H9 (cell line): ENCODE results near the gene C4orf51. TPM values are rescaled to one million over a fixed set of nuclear protein-coding genes. Genes with fewer than 3 reads are reported as not detected.

Source experiments
- DNase-seq: peaks from one replicate; pipeline ENCODE4 v3.0.0-alpha.2; 2017
- H2AFZ ChIP-seq: one replicate; pipeline ENCODE4 v1.6.1; 2013; ENCODE audit warnings: mild to moderate bottlenecking, low read length, control low read depth, moderate library complexity
- H2AK5ac ChIP-seq: 2 replicates; pipeline ENCODE4 v1.6.1; 2013; ENCODE audit warnings: low read length, control low read depth, mixed read lengths; ENCODE audit not compliant: insufficient read length
- H2BK120ac ChIP-seq: one replicate; pipeline ENCODE4 v1.6.1; 2013; ENCODE audit warnings: low read depth, mild to moderate bottlenecking, low read length, control low read depth, inconsistent platforms; ENCODE audit not compliant: poor library complexity, severe bottlenecking
- H2BK12ac ChIP-seq: 2 replicates; pipeline ENCODE4 v1.6.1; 2013; ENCODE audit warnings: low read length, control low read depth, mixed read lengths, low read depth; ENCODE audit not compliant: insufficient read length
- H2BK15ac ChIP-seq: 2 replicates; pipeline ENCODE4 v1.6.1; 2013; ENCODE audit warnings: low read depth, low read length, control low read depth
- H2BK20ac ChIP-seq: one replicate; pipeline ENCODE4 v1.6.1; 2013; ENCODE audit warnings: low read depth, mild to moderate bottlenecking, low read length, control low read depth, inconsistent platforms; ENCODE audit not compliant: poor library complexity, severe bottlenecking
- H2BK5ac ChIP-seq: 2 replicates; pipeline ENCODE4 v1.6.1; 2013; ENCODE audit warnings: low read length, control low read depth, mixed read lengths; ENCODE audit not compliant: insufficient read length
- H3K14ac ChIP-seq: 2 replicates; pipeline ENCODE4 v1.6.1; 2013; ENCODE audit warnings: low read length, control low read depth; ENCODE audit not compliant: insufficient read depth
- H3K18ac ChIP-seq: 2 replicates; pipeline ENCODE4 v1.6.1; 2013; ENCODE audit warnings: low read depth, mild to moderate bottlenecking, mixed read lengths, low read length, control low read depth; ENCODE audit not compliant: insufficient read length
- H3K23ac ChIP-seq: 2 replicates; pipeline ENCODE4 v1.6.1; 2013; ENCODE audit warnings: low read length, control low read depth, mixed read lengths, low read depth; ENCODE audit not compliant: insufficient read length
- H3K23me2 ChIP-seq: 2 replicates; pipeline ENCODE4 v1.6.1; 2013; ENCODE audit warnings: low read depth, mild to moderate bottlenecking, mixed read lengths, low read length, control low read depth; ENCODE audit not compliant: insufficient read length, poor library complexity, severe bottlenecking
- H3K27ac ChIP-seq: 2 replicates; pipeline ENCODE4 v1.5.1; 2013; ENCODE audit warnings: low read length, control low read depth, mixed read lengths, low read depth; ENCODE audit not compliant: insufficient read length
- H3K27me3 ChIP-seq: 2 replicates; pipeline ENCODE4 v1.6.1; 2013; ENCODE audit warnings: low read length, control low read depth, inconsistent platforms; ENCODE audit not compliant: insufficient read depth
- H3K4ac ChIP-seq: 2 replicates; pipeline ENCODE4 v1.6.1; 2013; ENCODE audit warnings: low read depth, mild to moderate bottlenecking, control low read depth, inconsistent platforms, low read length, moderate library complexity
- H3K4me1 ChIP-seq: 2 replicates; pipeline ENCODE4 v1.6.1; 2013; ENCODE audit warnings: low read length, control low read depth, inconsistent platforms; ENCODE audit not compliant: insufficient read depth
- H3K4me2 ChIP-seq: 2 replicates; pipeline ENCODE4 v1.6.1; 2013; ENCODE audit warnings: low read length, control low read depth, mixed read lengths; ENCODE audit not compliant: insufficient read length, insufficient read depth
- H3K56ac ChIP-seq: 2 replicates; pipeline ENCODE4 v1.6.1; 2013; ENCODE audit warnings: low read depth, mild to moderate bottlenecking, mixed read lengths, low read length, control low read depth; ENCODE audit not compliant: insufficient read length
- H3K79me1 ChIP-seq: 2 replicates; pipeline ENCODE4 v1.6.1; 2013; ENCODE audit warnings: low read depth, mild to moderate bottlenecking, moderate library complexity, low read length, control low read depth, inconsistent platforms; ENCODE audit not compliant: insufficient read depth, poor library complexity, severe bottlenecking
- H3K79me2 ChIP-seq: 2 replicates; pipeline ENCODE4 v1.6.1; 2013; ENCODE audit warnings: low read length, control low read depth, inconsistent platforms; ENCODE audit not compliant: insufficient read depth
- H3K9ac ChIP-seq: 2 replicates; pipeline ENCODE4 v1.6.1; 2013; ENCODE audit warnings: low read length, control low read depth, mixed read lengths; ENCODE audit not compliant: insufficient read length; ENCODE audit errors: extremely low read depth
- H3K9me3 ChIP-seq: one replicate; pipeline ENCODE4 v1.6.1; 2013; ENCODE audit warnings: low read depth, low read length, inconsistent platforms; ENCODE audit not compliant: control insufficient read depth
- H3T11ph ChIP-seq: one replicate; pipeline ENCODE4 v1.6.1; 2013; ENCODE audit warnings: mild to moderate bottlenecking, low read length, control low read depth, inconsistent platforms
- H4K20me1 ChIP-seq: one replicate; pipeline ENCODE4 v1.6.1; 2013; ENCODE audit not compliant: control insufficient read depth, insufficient read length, insufficient read depth
- H4K5ac ChIP-seq: 2 replicates; pipeline ENCODE4 v1.6.1; 2013; ENCODE audit warnings: low read depth, mild to moderate bottlenecking, mixed read lengths, low read length, control low read depth; ENCODE audit not compliant: insufficient read length
- H4K8ac ChIP-seq: replicated peaks from 2 replicates; pipeline ENCODE4 v1.6.1; 2013; ENCODE audit warnings: low read length, control low read depth, mixed read lengths, low read depth; ENCODE audit not compliant: insufficient read length
- H4K91ac ChIP-seq: 2 replicates; pipeline ENCODE4 v1.6.1; 2013; ENCODE audit warnings: low read depth, mild to moderate bottlenecking, moderate library complexity, mixed read lengths, low read length, control low read depth; ENCODE audit not compliant: insufficient read length
- H3K27ac Mint-ChIP-seq, 3 experiments: 2 replicates in 2 of 3; 3 replicates in 1 of 3; pipeline ENCODE4 v1.8.0; 2020 to 2021; ENCODE audit warnings: mixed read lengths in 3 of 3, mild to moderate bottlenecking in 1 of 3, moderate library complexity in 1 of 3
- H3K27me3 Mint-ChIP-seq: 2 replicates; pipeline ENCODE4 v1.8.0; 2021; ENCODE audit warnings: low read depth, mild to moderate bottlenecking, moderate library complexity, mixed read lengths
- H3K36me3 Mint-ChIP-seq, 3 experiments: 2 replicates in 2 of 3; 3 replicates in 1 of 3; pipeline ENCODE4 v1.8.0; 2020 to 2021; ENCODE audit warnings: low read depth in 3 of 3, mixed read lengths in 3 of 3; ENCODE audit not compliant: insufficient read depth in 1 of 3
- H3K4me1 Mint-ChIP-seq, 2 experiments: 2 replicates each; pipeline ENCODE4 v1.8.0; 2020; ENCODE audit warnings: mixed read lengths in 2 of 2
- H3K4me3 Mint-ChIP-seq, 2 experiments: 2 replicates in 1 of 2; 3 replicates in 1 of 2; pipeline ENCODE4 v1.8.0; 2020 to 2021; ENCODE audit warnings: mild to moderate bottlenecking in 2 of 2, mixed read lengths in 2 of 2, moderate library complexity in 1 of 2
- H3K9me3 Mint-ChIP-seq, 2 experiments: 2 replicates in 1 of 2; 3 replicates in 1 of 2; pipeline ENCODE4 v1.8.0; 2020; ENCODE audit warnings: mild to moderate bottlenecking in 2 of 2, mixed read lengths in 2 of 2, moderate library complexity in 1 of 2
- WGBS: extraction: QIAGEN DNeasy Blood & Tissue Kit; methylation state at CpG from one replicate; pipeline ENCODE4 v1.1.7; 2013; ENCODE audit warnings: missing lambda C conversion rate, low lambda C conversion rate, mixed read lengths; ENCODE audit not compliant: insufficient read length; ENCODE audit errors: extremely low coverage; 5-methylcytosine and 5-hydroxymethylcytosine counted together
- total RNA-seq: library from RNA; stranded (reverse); gene quantifications from 2 replicates; pipeline ENCODE4 v1.2.1, GENCODE V29; 2021
- TF ChIP-seq, protein P1 (sequence below): fragments of 200-600 bp; sonication (generic); conservative IDR thresholded peaks from 3 replicates; pipeline ENCODE4 v1.8.0; 2021; ENCODE audit warnings: antibody characterized with exemption, mild to moderate bottlenecking

C4orf51 gene
- total RNA-seq, 1 experiment from 2014 or later: 6.0 TPM

DNA sequence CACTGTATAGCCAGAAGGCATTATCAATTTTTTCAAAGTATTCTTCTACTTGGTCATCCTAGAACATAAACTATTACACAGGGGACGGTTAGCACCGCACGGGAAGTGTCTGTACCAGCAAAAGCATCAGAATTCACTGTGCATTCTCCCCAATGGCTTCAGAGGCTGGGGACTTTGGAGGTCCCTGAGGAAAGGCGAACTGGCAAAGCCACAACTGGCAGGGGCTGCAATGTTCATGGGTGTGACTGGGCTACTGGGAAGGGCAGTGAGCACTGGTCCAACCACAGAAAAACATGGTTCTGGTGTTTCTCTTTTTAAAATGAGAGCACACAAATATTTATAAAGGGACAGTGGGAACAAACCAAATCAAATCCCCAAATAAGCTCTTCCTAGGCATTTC is 83.5 kb downstream of the C4orf51 start:
- Histone ChIP-seq H3K4ac (no peak overlapping the region), H2BK5ac (no peak overlapping the region), H3K23ac (no peak overlapping the region), H4K5ac (no peak overlapping the region), H4K8ac (no peak overlapping the region), H2BK15ac (no peak overlapping the region), H2AK5ac (no peak overlapping the region), H3K79me2 (no peaks in the 10 kb centered on the region), H3K14ac (no peak overlapping the region), H3K18ac (no peak overlapping the region), H3K79me1 (no peaks in the 10 kb centered on the region), H3K9ac (no peak overlapping the region), H3T11ph (no peak overlapping the region), H4K91ac (no peak overlapping the region), H2AFZ (no peak overlapping the region), H4K20me1 (no peaks in the 10 kb centered on the region), H3K9me3 (no peaks in the 10 kb centered on the region), H3K56ac (no peak overlapping the region), H2BK120ac (no peak overlapping the region), H2BK20ac (no peak overlapping the region), H2BK12ac (no peak overlapping the region), H3K27me3 (no peaks in the 10 kb centered on the region), H3K4me1 (no peaks in the 10 kb centered on the region), H3K27ac (no peak overlapping the region), H3K23me2 (no peaks in the 10 kb centered on the region), H3K4me2 (no peak overlapping the region)
- H3K9me3 Mint-ChIP-seq: no peaks in the 10 kb centered on the region
- TF ChIP-seq, protein P1, sequence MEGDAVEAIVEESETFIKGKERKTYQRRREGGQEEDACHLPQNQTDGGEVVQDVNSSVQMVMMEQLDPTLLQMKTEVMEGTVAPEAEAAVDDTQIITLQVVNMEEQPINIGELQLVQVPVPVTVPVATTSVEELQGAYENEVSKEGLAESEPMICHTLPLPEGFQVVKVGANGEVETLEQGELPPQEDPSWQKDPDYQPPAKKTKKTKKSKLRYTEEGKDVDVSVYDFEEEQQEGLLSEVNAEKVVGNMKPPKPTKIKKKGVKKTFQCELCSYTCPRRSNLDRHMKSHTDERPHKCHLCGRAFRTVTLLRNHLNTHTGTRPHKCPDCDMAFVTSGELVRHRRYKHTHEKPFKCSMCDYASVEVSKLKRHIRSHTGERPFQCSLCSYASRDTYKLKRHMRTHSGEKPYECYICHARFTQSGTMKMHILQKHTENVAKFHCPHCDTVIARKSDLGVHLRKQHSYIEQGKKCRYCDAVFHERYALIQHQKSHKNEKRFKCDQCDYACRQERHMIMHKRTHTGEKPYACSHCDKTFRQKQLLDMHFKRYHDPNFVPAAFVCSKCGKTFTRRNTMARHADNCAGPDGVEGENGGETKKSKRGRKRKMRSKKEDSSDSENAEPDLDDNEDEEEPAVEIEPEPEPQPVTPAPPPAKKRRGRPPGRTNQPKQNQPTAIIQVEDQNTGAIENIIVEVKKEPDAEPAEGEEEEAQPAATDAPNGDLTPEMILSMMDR: no peak
- peaks cover 4 to 6% of the 10 kb centered on the region in 2 experiments; a peak in 1 of 4 replicates for H3K4me1 Mint-ChIP-seq
- peaks cover 57 to 90% (median 84%) of the 10 kb centered on the region in 3 experiments for H3K36me3 Mint-ChIP-seq
- WGBS: no CpG with 5 or more reads among the region's 4 CpGs
- no peak overlapping the region for H3K4me3 Mint-ChIP-seq
- no peaks in the 10 kb centered on the region; the same call in 1 of the 2 replicates for H3K27me3 Mint-ChIP-seq
- no peak for DNase-seq
- no peak overlapping the region for H3K27ac Mint-ChIP-seq
